Measurements from ENCODE around the gene SLU7.
A peak's percentile ranks its signal among the peaks of the same experiment; 100 is the strongest.

SLU7 gene

GRCh38 chr5:160363660-160364395 is 55.1 kb downstream of the SLU7 start:
- no peak for DNase-seq

DNA sequence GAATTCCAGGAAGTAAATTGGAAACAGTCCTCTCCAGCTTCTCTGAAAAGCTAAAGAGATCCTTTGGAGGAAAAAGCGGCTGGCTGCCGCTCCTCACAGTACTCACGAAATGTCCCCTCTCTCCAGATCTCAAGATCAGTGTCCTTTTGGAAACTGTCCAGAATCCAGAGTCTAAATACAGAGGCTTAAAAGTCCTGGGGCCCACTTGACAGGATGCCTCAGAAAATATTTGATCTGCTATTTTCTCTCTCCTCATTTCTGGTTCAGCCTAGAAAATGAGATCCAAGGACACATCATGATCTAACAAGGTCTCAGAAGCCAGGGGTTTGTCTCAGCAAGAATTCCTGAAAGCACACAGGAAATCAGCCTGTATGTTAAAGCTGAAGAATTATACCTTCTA is 55.7 kb downstream of the SLU7 start:
- DNase-seq = no peak

GRCh38 chr5:160361624-160362228 is 57.2 kb downstream of the SLU7 start:
- DNase-seq = no peak

DNA sequence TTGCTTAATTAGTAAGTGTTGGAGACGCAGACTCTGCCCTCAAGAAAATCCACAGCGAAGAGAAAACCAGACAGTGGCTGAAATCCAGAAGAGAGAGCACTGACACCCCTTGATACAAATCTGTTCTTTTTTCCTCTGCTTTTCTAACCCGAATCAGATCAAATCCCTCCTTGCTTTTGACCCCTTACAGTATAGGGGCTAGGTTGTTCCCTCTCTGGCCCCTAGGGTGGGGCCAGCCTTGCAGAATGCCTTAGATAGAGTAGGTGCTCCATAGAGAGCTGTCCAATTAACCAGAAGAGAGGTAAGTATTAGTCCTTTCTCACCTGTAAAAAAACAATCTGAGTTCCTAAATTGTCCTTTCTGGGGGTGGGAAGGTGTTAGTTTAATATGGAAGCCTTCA is 58.6 kb downstream of the SLU7 start:
- no peak for DNase-seq

GRCh38 chr5:160359816-160360215 is 59.1 kb downstream of the SLU7 start:
- DNase-seq = no peak

- no peak for DNase-seq
Measured at GRCh38 chr5:160359242-160359641, 59.6 kb downstream of the SLU7 start.

- no peak for DNase-seq
Measured at GRCh38 chr5:160357861-160358411, 60.9 kb downstream of the SLU7 start.

GRCh38 chr5:160357394-160357793 is 61.5 kb downstream of the SLU7 start:
- DNase-seq = no peak

GRCh38 chr5:160356550-160357347 is 62.1 kb downstream of the SLU7 start:
- peak; percentile 10 for DNase-seq

GRCh38 chr5:160354666-160355065 is 64.2 kb downstream of the SLU7 start:
- DNase-seq = no peak

- no peak for DNase-seq
Measured at GRCh38 chr5:160353379-160353778, 65.5 kb downstream of the SLU7 start.

DNA sequence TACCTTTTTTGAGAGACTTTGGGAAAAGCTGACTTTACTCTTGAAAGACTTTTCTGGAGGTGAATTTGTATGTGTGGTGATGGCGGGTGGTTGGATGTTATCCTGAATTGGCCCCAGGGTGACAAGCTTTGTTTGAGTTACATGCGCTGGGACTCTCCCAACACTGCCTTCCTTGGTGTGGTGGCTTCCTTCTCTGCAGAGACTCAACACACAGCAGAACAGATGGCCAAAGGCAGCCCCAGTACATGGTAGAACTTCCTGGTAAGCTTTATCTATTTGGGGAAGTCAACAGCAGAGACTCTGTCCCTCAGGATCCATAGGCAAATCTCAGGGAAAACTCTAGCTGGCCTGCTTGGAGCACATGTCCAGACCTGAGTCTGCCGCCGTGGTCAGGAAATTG is 66.6 kb downstream of the SLU7 start:
- no peak for DNase-seq
